HG03025 (cell line): ENCODE results near the gene SRRM2.

Experiments used
- ATAC-seq: cut with Tn5 transposase; IDR thresholded peaks from one replicate; pipeline ENCODE4 v1.9.1; 2021; ENCODE audit warnings: mild to moderate bottlenecking, moderate library complexity; ENCODE audit not compliant: unreplicated experiment, low FRiP score

Gene SRRM2

GRCh38 chr16:2817340-2818271 is 65.2 kb downstream of the SRRM2 start:
- ATAC-seq, result no peak

GRCh38 chr16:2818272-2818876 is 65.9 kb downstream of the SRRM2 start:
- no peak for ATAC-seq

- ATAC-seq, result no peak
Measured at GRCh38 chr16:2819179-2819938, 66.9 kb downstream of the SRRM2 start.

GRCh38 chr16:2819939-2820835 is 67.7 kb downstream of the SRRM2 start:
- ATAC-seq, result no peak
